Right lobe of liver (tissue), 4 donors: ENCODE data around the gene ATP1A1.

ENCODE experiments used
- CTCF ChIP-seq, 4 donors: fragments of 200-600 bp in 3 of 4; fragments of 450-650 bp in 1 of 4; IDR thresholded peaks; one replicate each; pipeline versions ENCODE4 v1.5.1 to v1.8.0; 2016 to 2022; ENCODE audit warnings: antibody characterized with exemption in 4 of 4, mild to moderate bottlenecking in 2 of 4
- POLR2A ChIP-seq: fragments of 450-650 bp; IDR thresholded peaks from one replicate; pipeline ENCODE4 v1.6.1; 2017; ENCODE audit warnings: antibody characterized with exemption, mild to moderate bottlenecking
- donor health status: DM: no; HTN: no; CAD: no.
- donor health status: DM: no; HTN: no; CAD: no.
- donor health status: DM: no; HTN: yes; CAD: no.

DNA sequence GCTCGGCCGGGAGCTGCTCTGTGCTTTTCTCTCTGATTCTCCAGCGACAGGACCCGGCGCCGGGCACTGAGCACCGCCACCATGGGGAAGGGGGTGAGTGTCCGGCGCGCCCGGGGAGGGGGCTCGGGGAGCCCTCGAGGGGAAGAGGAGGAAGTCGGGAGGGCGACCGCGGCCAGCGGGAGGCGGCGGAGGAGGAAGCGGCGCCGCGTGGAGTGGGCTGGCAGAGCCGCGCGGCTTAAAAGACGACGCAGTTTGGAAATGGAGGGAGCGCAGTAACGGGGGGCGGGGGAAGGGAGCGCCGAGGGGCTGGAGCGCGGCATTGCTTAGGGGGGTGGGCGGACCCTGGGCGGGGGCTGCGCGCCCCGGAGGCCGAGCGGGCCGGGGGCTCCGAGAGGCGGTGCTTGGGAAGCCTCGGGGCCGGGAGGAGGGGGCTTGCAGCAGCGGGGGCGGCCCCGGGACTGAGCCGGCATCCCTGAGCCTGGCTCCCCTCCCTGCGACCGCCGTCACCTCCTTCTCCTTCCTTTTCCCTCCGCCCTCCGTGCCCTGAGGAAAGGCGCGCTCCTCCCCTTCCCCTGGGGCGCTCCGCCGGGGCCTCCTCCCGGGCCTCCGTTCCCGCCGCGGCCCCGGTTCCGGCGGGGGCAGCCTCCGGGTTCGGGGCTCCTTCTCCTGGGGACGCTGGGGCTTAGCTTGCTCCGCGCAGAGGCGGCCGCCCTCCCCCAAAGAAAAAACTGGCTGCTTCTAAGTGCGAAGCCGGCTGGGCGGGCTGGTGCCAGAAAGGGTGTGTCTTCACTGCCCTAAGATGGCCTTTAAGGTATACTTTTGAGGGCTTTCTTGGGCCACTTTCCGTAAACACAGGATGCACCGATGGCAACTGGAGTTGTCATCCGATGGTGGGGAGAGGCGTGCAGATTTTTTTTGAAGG lies 648 bp downstream of the ATP1A1 start:
- no peak for TF ChIP-seq CTCF (IDR thresholded peaks at IDR 0.05)
- peak; percentile 26 for TF ChIP-seq POLR2A
